HT1080 (cell line): Measurements from ENCODE around the gene CPNE4. TPM values are rescaled to one million over a fixed set of nuclear protein-coding genes. Genes with fewer than 3 reads are reported as not detected.

Source experiments
- DNase-seq: peaks from one replicate; pipeline ENCODE4 v3.0.0-alpha.2; 2015; ENCODE audit warnings: low read depth
- total RNA-seq: library from RNA; depleted of rRNA; stranded (reverse); fragments of >200 nt; shearing (Covaris generic); gene quantifications from 2 replicates; pipeline ENCODE4 v1.2.3, GENCODE V29; 2014

CPNE4 gene
- total RNA-seq, 1 experiment from 2014 or later = not detected

DNA sequence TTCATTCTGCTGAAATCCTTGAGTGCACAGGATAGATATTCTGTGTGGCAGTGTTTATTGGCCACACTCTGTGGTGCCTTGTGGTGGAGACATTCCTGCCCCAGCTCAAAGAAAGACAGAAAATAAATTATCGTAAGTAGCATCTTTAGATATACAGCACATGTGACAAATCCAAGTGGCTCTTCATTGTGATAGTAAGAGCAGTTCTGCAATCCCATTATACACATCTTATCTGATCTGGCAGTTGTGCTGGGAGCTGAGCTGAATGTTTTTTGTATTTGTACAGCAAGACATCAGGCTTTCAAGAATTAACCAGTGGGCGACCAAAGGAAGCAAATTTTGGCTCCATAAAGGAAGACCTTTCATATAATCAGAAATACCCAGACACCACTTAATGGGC lies 296.7 kb downstream of the CPNE4 start:
- DNase-seq = no peak

DNA sequence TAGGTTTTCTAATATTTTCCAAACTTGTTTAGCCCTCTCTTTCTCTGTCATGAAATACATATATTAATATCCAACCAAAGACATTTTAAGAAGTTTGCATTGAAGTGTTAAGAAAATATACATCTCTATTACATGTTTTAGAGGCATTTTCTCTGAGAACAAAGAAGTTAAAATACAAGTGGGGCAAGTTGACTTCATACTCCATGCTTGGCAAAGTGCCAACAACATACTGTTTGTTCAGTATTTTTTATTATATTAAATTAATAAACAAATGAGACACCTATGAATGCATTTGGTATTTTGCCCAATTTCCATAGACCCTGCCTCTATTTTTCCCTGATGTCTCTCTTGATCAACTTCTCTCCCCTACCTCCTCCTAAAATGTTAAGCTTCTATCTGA lies 299.3 kb downstream of the CPNE4 start:
- no peak for DNase-seq

DNA sequence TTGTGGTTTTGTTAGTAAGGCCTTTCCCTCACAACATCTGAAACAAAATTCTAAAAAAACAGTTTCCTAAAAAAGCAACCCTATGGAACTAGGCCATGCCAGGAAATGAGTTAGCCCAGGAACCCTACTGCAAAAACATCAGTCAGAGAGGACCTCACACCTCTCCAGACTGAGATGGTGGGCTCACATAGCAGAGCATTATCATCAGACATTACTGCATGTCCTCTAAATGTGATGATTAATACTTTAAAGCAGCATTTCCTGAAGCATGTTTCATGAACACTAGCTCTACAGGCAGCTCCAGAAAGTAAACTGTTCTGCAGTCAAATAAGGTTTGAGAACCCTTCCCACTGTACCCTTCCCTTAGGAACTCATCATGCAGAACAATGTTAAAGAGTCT lies 299.7 kb downstream of the CPNE4 start:
- DNase-seq = peak; percentile 60

DNA sequence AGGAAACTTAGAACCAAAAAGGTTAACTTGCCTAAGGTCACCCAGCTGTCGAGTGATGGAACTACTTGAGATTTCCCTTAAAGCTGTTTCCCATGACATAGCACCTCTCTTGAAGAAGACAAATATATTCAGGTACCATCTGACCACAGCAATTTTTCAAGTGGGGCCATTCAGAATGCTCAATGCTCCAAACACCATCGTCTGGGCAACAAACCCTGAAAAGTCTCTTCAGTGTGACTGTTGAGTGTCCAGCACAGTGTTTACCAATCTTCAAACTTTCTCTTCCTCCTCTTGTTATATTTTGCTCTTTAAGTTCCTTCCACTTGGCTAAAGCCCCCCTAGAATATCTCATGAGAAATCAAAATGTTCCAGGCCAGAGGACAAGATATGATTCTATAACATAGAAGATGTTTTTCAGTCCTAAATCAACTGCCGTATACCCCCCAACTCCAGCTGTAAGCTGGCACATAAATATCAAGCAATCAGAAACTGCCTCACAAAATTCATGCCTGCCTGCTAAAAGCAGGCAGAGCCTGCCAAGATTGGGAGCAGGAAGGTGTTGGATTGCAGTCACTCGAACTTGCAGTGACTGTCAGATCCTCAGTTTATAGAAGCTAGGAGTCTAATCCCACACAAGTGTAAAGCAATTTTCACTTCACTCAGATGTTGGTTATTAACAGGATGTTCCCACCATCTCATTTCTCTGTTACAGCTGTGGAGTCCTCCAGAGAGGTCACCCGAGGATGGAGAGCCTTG lies 301.6 kb downstream of the CPNE4 start:
- DNase-seq = no peak

DNA sequence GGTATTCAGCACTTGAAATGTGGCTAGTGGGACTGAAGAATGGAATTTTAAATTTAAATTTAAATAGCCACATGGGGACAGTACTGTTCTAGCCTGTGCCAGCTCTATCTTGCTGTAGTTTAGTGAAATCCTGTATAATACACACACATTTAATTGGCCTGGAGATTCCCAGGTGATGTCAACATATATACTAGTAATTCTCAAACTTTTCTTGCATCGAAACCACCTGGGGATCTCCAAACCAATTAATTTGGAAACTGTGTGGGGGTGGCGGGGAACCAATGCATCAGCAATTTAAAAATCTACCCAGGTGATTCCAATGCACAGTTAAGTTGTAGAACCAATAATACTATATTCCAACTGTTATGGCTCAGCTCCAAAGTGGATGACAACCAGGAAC lies 303.1 kb downstream of the CPNE4 start:
- no peak for DNase-seq

DNA sequence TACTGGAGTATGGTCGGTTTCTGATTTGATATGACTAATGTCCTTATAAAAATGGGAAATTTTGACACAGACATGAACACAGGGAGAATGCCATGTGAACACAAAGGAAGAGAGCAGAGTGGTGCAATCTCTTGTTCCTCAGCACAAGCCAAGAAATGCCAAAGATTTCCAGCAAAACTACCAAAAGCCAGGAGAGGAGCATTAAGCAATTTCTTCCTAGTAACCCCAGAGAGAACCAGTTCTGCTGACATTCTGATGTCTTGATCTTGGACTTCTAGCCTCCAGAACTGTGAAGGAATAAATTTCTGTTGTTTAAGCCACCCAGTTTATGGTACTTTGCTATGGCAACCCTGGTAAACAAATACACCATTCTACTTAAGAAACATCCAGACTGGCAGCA lies 304.2 kb downstream of the CPNE4 start:
- DNase-seq = no peak

DNA sequence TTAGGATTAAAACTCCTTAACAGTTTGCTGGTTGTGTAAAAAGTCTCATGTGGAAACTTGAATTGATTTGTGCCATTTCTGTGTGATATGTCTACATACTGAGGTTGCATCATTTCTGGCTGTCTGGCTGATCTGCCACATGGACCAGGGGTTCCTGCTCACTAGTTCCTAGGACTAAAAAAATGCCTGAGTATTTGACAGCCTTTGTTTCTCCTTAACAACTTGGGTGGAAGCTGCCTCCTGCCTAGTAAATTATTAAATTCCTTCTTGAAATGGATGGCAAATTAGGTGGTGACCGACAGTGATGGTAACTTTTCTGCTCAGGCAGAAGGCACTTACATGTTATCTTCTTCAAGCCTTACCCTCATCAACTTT lies 305.2 kb downstream of the CPNE4 start:
- no peak for DNase-seq

DNA sequence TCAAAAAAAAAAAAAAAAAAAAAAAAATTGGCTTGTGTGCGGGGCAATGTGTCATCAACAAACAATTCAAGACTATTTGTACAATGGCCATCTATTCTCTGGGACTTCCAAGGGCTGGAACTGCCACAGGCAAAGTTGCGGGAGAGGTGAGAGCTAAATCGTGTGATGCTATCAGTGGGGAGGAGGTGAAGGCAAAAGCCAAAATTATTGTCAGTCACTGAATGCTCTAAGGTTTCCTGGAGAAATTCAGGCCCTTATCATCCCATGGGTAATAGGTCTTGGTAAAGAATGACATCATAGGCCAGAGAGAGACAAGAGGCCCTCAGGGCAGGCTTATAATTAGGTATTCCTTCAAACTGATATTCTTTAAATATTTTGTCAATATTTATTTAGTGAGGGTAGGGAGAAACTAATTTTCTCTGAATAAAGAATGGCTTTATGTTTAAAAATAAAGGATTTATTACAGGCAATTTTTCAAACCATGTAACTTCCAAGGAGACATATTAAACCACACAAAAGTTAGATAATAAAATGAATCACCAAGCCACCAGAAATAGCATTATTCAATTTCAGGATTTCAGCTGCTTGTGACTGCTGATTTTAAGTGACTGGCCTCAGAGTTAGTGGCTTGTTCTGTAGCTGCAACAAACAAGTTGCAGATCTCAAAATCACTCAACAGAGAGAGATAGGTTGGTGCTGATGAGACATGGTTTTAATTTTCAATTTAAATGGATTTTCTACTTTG lies 305.7 kb downstream of the CPNE4 start:
- DNase-seq = peak; percentile 21

DNA sequence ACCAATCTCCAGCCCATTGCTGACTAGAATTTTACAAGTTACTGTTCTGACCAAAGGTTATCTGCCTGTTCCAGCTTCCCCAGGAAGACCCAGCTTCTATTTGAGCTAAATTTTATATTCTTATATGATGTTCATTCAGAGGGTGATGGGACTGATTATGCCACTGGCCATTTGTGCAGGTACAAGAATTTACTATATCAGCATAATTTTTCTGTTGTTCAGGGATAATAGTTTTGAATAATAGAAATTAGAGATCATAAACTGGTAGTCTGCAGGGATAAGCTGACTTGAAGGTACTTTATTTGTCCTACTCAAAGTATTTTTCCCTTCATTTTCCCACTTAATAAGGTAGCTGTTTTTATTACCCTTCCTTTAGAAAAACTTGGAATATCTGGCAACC lies 309.4 kb downstream of the CPNE4 start:
- no peak for DNase-seq

DNA sequence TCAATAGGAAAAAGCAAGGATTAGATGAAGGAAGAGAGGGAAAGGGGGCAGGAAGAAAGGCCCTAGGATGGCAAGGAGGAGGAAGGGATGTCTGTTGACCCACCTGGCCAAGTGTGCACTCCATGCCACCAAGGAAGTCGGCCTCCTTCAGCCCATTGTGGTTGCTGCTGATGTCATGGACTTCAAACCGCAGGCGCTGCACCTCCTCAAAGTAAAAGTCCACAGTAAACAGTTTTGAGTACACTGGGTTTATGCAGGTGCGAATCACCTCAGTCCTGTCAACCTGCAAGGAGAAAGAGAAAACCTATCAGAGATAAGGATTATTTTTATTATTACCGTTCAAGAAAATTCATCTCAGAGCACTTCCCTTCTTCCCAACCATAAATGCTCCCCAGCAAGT lies 311.5 kb downstream of the CPNE4 start:
- DNase-seq = no peak

DNA sequence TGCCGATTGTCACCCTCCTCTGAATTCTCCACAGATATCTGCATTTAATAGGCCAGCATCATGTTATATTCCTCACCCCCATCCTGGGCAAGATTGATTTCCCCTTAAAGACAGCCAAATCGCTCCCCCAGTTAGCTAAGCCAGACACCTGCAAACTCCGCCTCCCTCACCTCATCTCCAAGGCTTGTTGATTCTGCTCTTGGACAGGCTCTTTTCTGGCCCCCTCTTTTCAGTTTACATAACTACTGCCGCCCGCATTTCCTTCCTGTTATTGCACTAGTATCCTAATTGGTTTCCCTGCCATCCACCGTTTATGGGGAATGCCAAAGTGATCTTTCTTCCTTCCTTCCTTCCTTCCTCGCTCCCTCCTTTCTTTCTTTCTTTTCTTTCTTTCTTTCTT lies 317.3 kb downstream of the CPNE4 start:
- no peak for DNase-seq

DNA sequence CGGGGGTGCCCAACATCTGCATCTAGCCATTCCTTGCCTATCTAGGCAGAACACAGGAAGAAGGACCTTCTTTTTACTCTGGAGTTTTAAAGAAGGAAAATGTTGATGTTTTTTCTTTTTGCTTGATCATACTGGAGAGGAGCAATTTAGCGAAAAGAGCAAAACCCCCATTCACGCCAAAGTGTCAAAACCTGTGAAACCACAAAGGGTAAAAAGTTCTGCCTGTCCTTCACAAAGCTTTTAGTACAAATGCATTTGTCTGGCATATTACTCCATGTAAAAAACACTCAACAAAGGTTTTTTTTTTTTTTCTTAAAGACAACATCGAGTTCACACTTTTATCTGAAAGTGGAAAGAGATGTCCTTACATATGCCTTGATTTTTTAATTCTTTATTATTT lies 317.9 kb downstream of the CPNE4 start:
- no peak for DNase-seq

DNA sequence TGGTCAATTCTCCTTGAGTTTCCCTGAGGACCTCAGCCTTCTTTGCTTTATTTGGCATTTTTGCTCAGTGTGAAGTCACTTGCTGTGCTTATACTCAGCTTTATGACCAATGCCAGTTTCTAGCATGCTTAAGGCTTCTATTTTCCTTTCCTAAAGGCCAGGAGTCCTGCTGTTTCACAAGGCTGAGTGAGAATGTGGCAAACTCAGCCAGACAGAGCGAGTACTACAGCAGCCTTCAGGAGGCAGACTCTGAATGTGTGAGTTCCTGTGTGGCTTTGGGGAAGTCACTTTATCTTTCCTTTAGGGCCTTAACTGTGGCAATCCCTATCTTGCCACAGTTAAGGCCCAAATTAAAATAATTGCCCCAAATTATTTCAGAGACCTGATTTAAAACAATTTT lies 318.8 kb downstream of the CPNE4 start:
- no peak for DNase-seq

DNA sequence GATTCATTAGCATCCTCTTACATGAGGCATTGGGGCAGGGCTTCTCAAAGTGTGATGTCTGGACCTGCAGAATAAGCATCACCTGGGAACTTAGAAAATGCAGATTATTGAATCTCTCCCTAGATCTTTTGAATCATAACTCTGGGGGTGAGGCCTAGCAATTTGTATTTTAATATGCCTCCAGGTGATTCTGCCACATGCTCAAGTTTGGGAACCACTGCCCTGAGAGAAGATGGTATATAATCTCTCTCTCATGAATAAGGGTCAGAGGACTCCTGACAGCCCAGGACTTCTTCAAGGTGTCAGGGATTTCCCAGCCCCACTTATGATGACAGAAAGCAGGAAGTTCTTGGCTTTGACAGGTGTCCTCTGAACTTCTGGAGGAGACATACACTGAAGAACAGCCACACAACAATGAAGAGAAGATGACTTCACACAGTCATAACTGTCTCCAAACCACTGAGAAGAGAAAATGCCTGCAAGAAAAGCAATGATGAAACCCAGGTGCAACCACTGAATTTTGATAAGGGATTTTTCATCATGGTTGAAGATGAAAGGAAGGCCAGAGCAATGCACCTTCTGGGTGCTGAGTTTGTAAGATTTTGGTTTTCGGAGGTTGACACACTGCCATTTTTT lies 320.1 kb downstream of the CPNE4 start:
- DNase-seq = no peak

DNA sequence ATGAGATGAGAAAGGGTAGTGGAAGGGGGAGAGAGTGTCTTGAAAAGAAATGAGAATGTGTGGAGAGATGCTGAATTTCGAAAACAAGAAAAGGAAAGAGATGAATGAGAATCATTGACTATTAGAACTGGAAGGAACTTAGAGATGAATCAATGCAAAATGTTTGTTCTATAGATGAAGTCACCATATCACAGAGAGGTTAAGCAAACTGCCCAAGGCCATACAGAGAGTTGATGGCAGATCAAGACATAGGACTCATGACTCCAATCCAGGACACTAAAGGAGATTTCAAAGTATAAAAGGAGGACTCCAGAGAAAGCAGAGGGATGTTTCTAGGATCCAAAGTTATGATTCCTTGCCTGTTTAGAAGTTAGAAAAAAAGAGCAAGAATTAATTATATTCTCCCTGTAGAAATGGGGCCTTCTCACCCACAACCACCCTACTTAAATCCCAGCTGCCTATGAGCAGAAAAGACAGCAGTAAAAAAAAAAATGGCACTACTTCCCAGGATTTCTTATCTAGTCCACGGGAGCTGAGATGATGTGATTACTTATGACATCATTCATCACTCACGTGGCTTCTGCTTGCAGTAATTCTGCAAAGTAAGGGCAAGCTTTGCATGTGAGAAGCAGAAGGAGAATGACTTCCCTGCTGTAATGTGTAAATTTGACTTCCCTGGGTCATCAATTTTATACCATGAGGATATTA lies 321.2 kb downstream of the CPNE4 start:
- DNase-seq = no peak

DNA sequence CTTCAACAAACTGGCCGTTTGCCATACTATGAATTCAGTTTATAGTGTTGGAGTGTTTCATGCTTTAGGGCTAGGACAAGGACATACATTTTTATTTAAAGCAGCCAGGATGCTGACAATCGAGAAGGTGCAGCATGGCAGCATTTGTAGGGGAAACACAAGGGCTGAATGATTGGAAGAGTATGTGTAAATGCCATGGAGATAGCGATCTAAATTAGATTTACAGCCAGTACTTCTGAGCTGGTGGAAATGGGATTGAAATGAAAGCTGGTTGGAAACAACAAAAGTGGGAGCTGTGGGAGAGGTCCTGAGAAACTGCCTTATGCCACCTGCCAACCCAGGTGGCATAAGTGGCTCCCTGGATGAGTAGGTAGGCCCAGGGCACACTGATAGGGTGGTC lies 322.2 kb downstream of the CPNE4 start:
- no peak for DNase-seq

DNA sequence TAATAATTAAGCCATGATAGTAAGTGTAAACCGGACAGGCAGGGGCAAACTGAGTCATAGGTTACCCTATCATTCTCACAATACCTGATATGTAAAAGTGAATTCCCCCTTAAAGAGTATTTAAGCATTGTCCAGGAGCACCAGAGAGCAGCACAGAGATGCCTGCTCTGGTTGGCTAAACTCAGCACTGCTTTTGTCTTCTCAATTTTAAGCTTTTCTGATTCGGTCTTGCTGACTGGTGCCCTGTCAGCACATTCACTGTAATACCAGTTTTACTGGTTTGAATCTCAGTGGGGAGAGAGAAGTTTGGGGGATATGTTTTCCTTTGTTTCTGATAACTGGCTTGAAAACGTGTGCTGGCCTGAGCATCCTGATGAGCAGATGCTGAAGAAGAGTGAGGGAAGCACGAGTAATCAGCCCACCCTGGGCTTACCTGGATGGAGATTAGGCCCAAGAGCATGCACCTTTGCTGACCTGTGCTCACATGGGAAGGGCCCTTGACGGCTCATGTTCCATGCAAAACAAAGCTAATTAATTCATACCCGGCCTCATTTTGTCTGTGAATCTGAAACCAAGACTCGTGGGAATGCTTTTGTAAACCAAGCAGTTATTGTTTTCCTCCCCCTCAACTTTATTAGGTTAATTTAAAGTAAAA lies 323.6 kb downstream of the CPNE4 start:
- no peak for DNase-seq

DNA sequence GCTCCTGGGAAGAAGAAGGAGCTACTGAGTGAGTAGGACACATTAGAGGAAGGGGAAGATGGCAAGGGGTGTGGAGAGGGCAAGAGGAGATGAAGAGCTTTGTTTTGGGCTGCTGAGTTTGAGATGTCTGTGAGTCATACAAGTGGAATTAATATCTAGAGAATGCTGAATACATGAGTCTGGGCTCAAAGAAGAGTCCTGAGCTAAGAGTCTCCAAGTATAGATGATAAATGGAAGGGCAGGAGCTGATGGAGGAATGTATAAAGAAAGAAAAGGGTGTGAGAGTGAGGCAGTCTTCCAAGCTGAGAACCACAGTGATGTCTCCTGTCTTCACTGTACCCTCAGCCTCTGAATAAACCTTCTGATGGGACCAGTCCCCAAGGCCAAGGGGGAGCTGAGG lies 326.6 kb downstream of the CPNE4 start:
- DNase-seq = peak; percentile 48

DNA sequence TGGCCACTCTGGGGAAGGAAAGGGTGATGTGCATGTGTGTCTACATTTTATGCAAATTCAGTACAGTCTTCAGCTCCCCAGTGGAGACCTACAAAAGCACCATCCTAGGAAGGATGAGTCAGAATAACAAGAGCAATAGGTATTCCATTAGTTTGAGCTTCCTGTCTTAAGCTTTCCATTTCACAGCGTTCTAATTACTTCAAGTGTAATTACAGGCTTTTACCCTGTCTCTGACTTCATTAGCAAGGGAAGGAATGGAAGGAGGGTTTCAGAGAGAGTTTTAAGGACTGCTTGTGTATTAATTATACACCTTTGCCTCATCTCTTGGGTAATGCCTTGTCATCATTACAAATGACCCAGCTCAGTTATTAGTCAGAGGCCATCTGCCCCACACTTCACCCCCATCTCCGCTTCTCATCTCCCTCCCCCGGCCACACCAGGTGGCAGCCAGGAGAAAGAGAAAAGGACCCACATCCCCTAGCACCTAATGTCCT lies 329.2 kb downstream of the CPNE4 start:
- DNase-seq = peak; percentile 74

DNA sequence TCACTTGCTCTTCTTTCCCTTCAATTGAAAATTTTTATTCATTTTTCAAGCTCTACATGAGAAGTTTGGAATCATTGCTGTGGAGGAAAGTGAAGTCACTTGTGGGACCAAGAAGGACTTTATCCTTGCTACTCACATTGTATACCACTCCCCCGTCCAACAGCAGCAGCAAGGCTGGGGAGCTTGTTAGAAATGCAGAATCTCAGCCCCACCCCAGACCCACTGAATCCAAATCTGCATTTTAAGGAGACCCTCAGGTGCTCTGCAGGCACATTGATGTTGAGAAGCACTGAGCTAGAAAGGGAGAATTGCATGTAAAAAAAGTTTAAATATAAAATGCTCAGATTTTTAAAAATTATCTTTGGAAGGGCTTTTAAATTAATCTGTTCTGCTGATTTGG lies 329.7 kb downstream of the CPNE4 start:
- DNase-seq = no peak

DNA sequence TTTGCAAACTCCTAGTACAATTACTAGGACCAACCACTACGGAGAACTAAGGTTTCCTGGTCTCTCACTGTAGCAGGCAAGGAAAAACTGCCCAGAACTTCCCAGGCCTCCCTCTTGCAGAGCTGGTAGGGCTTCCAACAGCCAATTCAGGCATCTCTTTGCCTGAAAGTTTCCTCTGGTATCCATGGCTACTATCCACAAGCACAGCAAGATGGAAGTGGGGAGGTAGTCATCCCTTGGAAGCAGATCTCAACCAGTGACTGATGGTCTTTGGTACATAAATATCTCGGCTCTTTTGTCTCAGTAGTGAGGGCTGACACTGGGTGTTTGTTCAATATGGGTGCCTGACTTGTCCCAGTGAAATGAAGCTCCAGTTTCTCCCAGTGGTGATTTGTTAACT lies 330.7 kb downstream of the CPNE4 start:
- DNase-seq = peak; percentile 41
